HEK293 (cell line): ENCODE data around the gene KBTBD2.

ENCODE experiments used
- CTCF ChIA-PET: fragments of 350-600 bp; formaldehyde crosslinking; extraction: SDS; loops from one replicate; lab custom pipeline; 2021; ENCODE audit warnings: antibody characterized with exemption; lab: Yijun Ruan, JAX
- POLR2A ChIA-PET: fragments of 300-600 bp; formaldehyde crosslinking; extraction: SDS; loops from one replicate; lab custom pipeline; 2020; ENCODE audit warnings: antibody characterized with exemption, inconsistent platforms; lab: Yijun Ruan, JAX
- H3K27ac ChIP-seq: fragments of 200-500 bp; sonication (Bioruptor generic); 2 replicates; pipeline ENCODE4 v1.5.1; 2014; ENCODE audit warnings: low read depth, low read length, control low read depth, inconsistent platforms; ENCODE audit errors: extremely low read depth
- H3K36me3 ChIP-seq, 2 experiments: fragments of 200-500 bp in 1 of 2; sonication (Bioruptor generic) in 1 of 2; 1 replicate in 1 of 2; 2 replicates in 1 of 2; pipeline ENCODE4 v1.5.1; 2014 to 2017; ENCODE audit warnings: inconsistent platforms in 2 of 2, low read length in 2 of 2; ENCODE audit not compliant: control insufficient read depth in 2 of 2, insufficient read depth in 1 of 2
- H3K4me1 ChIP-seq: fragments of 200-500 bp; sonication (Bioruptor generic); 2 replicates; pipeline ENCODE4 v1.5.1; 2014; ENCODE audit warnings: mild to moderate bottlenecking, low read length, inconsistent platforms; ENCODE audit not compliant: control insufficient read depth, insufficient read depth
- H3K4me3 ChIP-seq: 2 replicates; pipeline ENCODE4 v1.5.1; 2011; ENCODE audit warnings: low read depth, mild to moderate bottlenecking, control low read depth, low read length, moderate library complexity
- H3K9me3 ChIP-seq: fragments of 200-500 bp; sonication (Bioruptor generic); 2 replicates; pipeline ENCODE4 v1.5.1; 2014; ENCODE audit warnings: low read depth, low read length, inconsistent platforms; ENCODE audit not compliant: control insufficient read depth, insufficient read depth
- GLI4 ChIP-seq: fragments of 450-650 bp; formaldehyde crosslinking; IDR thresholded peaks from 2 replicates; pipeline ENCODE4 v1.5.1; 2016; ENCODE audit warnings: missing biosample characterization, missing genetic modification characterization
- SALL2 ChIP-seq: fragments of 450-650 bp; formaldehyde crosslinking; IDR thresholded peaks from 2 replicates; pipeline ENCODE4 v1.5.0; 2017; ENCODE audit warnings: missing biosample characterization, mild to moderate bottlenecking, missing genetic modification characterization, borderline replicate concordance
- SP7 ChIP-seq: fragments of 450-650 bp; formaldehyde crosslinking; IDR thresholded peaks from 2 replicates; pipeline ENCODE4 v1.5.1; 2016; ENCODE audit warnings: missing biosample characterization, missing genetic modification characterization
- TCF7L2 ChIP-seq: IDR thresholded peaks from 2 replicates; pipeline ENCODE4 v1.6.1; 2011; ENCODE audit warnings: low read depth, mild to moderate bottlenecking, inconsistent platforms, low read length, moderate library complexity, borderline replicate concordance
- WT1 ChIP-seq: fragments of 450-650 bp; formaldehyde crosslinking; IDR thresholded peaks from 2 replicates; pipeline ENCODE4 v1.5.1; 2016; ENCODE audit warnings: missing biosample characterization, missing genetic modification characterization
- ZBTB17 ChIP-seq: fragments of 450-650 bp; formaldehyde crosslinking; IDR thresholded peaks from 2 replicates; pipeline ENCODE4 v1.5.1; 2016; ENCODE audit warnings: missing biosample characterization, missing genetic modification characterization
- ZBTB48 ChIP-seq: fragments of 450-650 bp; formaldehyde crosslinking; IDR thresholded peaks from 2 replicates; pipeline ENCODE4 v1.5.1; 2016; ENCODE audit warnings: missing biosample characterization, missing genetic modification characterization
- ZBTB7A ChIP-seq: fragments of 450-650 bp; formaldehyde crosslinking; IDR thresholded peaks from 2 replicates; pipeline ENCODE4 v1.5.1; 2016; ENCODE audit warnings: low read depth, missing biosample characterization, missing genetic modification characterization
- ZNF184 ChIP-seq: fragments of 450-650 bp; IDR thresholded peaks from 2 replicates; pipeline ENCODE4 v1.5.1; 2018; ENCODE audit warnings: missing biosample characterization, mild to moderate bottlenecking, missing genetic modification characterization
- ZNF248 ChIP-seq: fragments of 450-650 bp; formaldehyde crosslinking; IDR thresholded peaks from 2 replicates; pipeline ENCODE4 v1.5.1; 2017; ENCODE audit warnings: missing biosample characterization, missing genetic modification characterization
- ZNF292 ChIP-seq: fragments of 450-650 bp; formaldehyde crosslinking; IDR thresholded peaks from 2 replicates; pipeline ENCODE4 v1.5.1; 2016; ENCODE audit warnings: low read depth, missing biosample characterization, missing genetic modification characterization, borderline replicate concordance
- ZNF324 ChIP-seq: fragments of 450-650 bp; formaldehyde crosslinking; IDR thresholded peaks from 2 replicates; pipeline ENCODE4 v1.5.1; 2016; ENCODE audit warnings: missing biosample characterization, missing genetic modification characterization
- ZNF501 ChIP-seq: fragments of 450-650 bp; formaldehyde crosslinking; IDR thresholded peaks from 2 replicates; pipeline ENCODE4 v1.5.1; 2016; ENCODE audit warnings: missing biosample characterization, missing genetic modification characterization
- ZNF560 ChIP-seq: fragments of 450-650 bp; formaldehyde crosslinking; IDR thresholded peaks from 2 replicates; pipeline ENCODE4 v1.5.1; 2017; ENCODE audit warnings: missing biosample characterization, missing genetic modification characterization, borderline replicate concordance
- ZNF561 ChIP-seq: fragments of 450-650 bp; IDR thresholded peaks from 2 replicates; pipeline ENCODE4 v1.5.1; 2018; ENCODE audit warnings: missing biosample characterization, missing genetic modification characterization, borderline replicate concordance
- ZNF629 ChIP-seq: fragments of 450-650 bp; formaldehyde crosslinking; IDR thresholded peaks from 2 replicates; pipeline ENCODE4 v1.5.1; 2017; ENCODE audit warnings: missing biosample characterization, missing genetic modification characterization
- ZNF677 ChIP-seq: fragments of 450-650 bp; IDR thresholded peaks from 2 replicates; pipeline ENCODE4 v1.5.0; 2018; ENCODE audit warnings: missing biosample characterization, mild to moderate bottlenecking, missing genetic modification characterization, moderate library complexity
- TF ChIP-seq, protein P1 (sequence below): fragments of 450-650 bp; formaldehyde crosslinking; IDR thresholded peaks from 2 replicates; pipeline ENCODE4 v1.5.1; 2016; ENCODE audit warnings: missing biosample characterization, missing genetic modification characterization
- TF ChIP-seq, protein P2 (sequence below): fragments of 450-650 bp; formaldehyde crosslinking; IDR thresholded peaks from 2 replicates; pipeline ENCODE4 v1.5.1; 2016; ENCODE audit warnings: missing biosample characterization, missing genetic modification characterization
- TF ChIP-seq, protein P3 (sequence below): fragments of 450-650 bp; formaldehyde crosslinking; IDR thresholded peaks from 2 replicates; pipeline ENCODE4 v1.5.1; 2016; ENCODE audit warnings: missing biosample characterization, missing genetic modification characterization
- TF ChIP-seq, protein P4 (sequence below): fragments of 450-650 bp; formaldehyde crosslinking; IDR thresholded peaks from 2 replicates; pipeline ENCODE4 v1.5.1; 2016; ENCODE audit warnings: missing biosample characterization, missing genetic modification characterization
- TF ChIP-seq, protein P5 (sequence below): fragments of 450-650 bp; formaldehyde crosslinking; IDR thresholded peaks from 2 replicates; pipeline ENCODE4 v1.5.1; 2016; ENCODE audit warnings: missing biosample characterization, missing genetic modification characterization
- TF ChIP-seq, protein P6 (sequence below): fragments of 450-650 bp; formaldehyde crosslinking; IDR thresholded peaks from 2 replicates; pipeline ENCODE4 v1.5.1; 2016; ENCODE audit warnings: missing biosample characterization, missing genetic modification characterization

KBTBD2 gene

DNA sequence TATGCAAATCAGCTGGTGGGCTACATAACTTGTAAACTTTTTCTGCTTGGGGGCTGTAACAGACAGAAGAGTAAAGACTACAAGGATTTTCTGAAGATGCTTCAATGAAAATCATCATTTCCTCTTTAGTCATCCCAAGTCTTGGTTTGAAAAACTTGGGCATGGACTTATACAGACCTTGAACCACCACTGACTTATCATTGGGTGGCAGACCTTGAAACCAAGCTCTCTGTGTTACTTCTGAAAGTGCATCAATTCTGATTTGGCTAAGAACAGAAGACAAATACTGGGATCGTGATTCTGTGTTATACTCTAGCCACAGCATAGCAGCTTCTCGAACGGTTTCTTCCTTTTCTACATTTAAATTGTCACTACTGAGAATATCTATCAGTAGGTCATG, 21.3 kb downstream of the KBTBD2 start:
- POLR2A ChIA-PET, result no interaction called here
- no peak overlapping the region for H3K27ac ChIP-seq
- H3K4me3 ChIP-seq, result no peak overlapping the region
- CTCF ChIA-PET, result interaction anchor here (2.7 kb wide), 1 partner anchor 24 kb away, joined by 10 read pairs; no protein-coding TSS in a partner anchor
- no peaks in the 10 kb centered on the region for H3K4me1 ChIP-seq
- peaks cover 26 to 66% of the 10 kb centered on the region in 2 experiments for H3K36me3 ChIP-seq
- no peaks in the 10 kb centered on the region for H3K9me3 ChIP-seq
- TF ChIP-seq SP7 (no peak), ZNF248 (no peak), ZNF324 (tag by site-specific recombination) (no peak), ZBTB17 (tag by site-specific recombination) (no peak), ZNF677 (tag by site-specific recombination) (no peak), ZNF292 (no peak), ZBTB48 (tag by site-specific recombination) (no peak), SALL2 (tag by site-specific recombination) (no peak), TCF7L2 (no peak)
- TF ChIP-seq, protein P1, sequence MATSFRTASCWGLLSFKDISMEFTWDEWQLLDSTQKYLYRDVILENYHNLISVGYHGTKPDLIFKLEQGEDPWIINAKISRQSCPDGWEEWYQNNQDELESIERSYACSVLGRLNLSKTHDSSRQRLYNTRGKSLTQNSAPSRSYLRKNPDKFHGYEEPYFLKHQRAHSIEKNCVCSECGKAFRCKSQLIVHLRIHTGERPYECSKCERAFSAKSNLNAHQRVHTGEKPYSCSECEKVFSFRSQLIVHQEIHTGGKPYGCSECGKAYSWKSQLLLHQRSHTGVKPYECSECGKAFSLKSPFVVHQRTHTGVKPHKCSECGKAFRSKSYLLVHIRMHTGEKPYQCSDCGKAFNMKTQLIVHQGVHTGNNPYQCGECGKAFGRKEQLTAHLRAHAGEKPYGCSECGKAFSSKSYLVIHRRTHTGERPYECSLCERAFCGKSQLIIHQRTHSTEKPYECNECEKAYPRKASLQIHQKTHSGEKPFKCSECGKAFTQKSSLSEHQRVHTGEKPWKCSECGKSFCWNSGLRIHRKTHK (tag by site-specific recombination), result no peak

DNA sequence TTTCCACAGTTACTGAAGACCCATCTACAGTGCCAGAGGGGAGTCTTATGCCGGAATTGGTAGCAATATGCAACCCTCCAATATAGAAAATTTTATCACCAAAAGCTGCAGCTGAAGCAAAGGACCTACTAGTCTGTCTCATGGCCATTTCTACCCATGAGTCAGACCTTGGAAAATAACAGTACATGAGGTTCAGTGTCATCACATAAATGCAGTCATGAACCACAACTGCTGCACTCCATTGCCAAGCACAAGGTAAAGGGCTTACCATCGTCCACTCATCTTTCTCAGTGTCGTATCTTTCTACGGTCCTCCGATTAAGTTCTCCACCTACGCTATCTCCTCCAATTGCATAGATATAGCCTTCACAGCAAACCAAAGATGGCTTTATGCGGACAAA, 21.8 kb downstream of the KBTBD2 start:
- CTCF ChIA-PET, result interaction anchor here (2.7 kb wide), 1 partner anchor 23 kb away, joined by 10 read pairs; no protein-coding TSS in a partner anchor
- Histone ChIP-seq H3K27ac (no peak overlapping the region), H3K9me3 (no peaks in the 10 kb centered on the region), H3K36me3 (peaks cover 24 to 62% of the 10 kb centered on the region in 2 experiments), H3K4me3 (no peak overlapping the region), H3K4me1 (no peaks in the 10 kb centered on the region)
- no peak for TF ChIP-seq ZNF561 (tag by site-specific recombination)
- TF ChIP-seq, protein P2, sequence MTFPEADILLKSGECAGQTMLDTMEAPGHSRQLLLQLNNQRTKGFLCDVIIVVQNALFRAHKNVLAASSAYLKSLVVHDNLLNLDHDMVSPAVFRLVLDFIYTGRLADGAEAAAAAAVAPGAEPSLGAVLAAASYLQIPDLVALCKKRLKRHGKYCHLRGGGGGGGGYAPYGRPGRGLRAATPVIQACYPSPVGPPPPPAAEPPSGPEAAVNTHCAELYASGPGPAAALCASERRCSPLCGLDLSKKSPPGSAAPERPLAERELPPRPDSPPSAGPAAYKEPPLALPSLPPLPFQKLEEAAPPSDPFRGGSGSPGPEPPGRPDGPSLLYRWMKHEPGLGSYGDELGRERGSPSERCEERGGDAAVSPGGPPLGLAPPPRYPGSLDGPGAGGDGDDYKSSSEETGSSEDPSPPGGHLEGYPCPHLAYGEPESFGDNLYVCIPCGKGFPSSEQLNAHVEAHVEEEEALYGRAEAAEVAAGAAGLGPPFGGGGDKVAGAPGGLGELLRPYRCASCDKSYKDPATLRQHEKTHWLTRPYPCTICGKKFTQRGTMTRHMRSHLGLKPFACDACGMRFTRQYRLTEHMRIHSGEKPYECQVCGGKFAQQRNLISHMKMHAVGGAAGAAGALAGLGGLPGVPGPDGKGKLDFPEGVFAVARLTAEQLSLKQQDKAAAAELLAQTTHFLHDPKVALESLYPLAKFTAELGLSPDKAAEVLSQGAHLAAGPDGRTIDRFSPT (tag by site-specific recombination), result no peak
- POLR2A ChIA-PET, result no interaction called here

DNA sequence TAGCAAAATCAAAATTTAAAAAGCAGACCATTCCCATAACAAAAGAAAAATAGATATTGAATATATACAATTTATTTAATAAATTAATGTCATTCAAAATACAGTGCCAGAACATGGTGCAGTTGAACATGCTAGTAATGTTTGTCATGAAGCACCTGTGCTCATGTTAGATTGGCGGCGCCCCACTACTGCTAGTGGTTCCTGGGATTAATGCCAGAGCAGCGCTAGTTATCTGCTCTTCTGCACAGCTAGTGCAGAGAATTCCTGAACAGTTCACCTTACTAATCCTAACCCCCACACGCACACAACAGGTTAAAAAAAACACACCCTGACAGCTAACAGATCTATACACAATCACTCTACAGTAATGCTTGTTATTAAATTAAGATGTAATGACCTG, 23.4 kb downstream of the KBTBD2 start:
- POLR2A ChIA-PET, result no interaction called here
- peaks cover 9 to 51% of the 10 kb centered on the region in 2 experiments for H3K36me3 ChIP-seq
- no peak overlapping the region for H3K4me3 ChIP-seq
- no peak overlapping the region for H3K27ac ChIP-seq
- no peaks in the 10 kb centered on the region for H3K4me1 ChIP-seq
- H3K9me3 ChIP-seq, result no peaks in the 10 kb centered on the region
- CTCF ChIA-PET, result interaction anchor here (0.9 to 3.2 kb wide), 2 partner anchors 8 to 22 kb away, joined by 3 to 26 read pairs; no protein-coding TSS in a partner anchor
- TF ChIP-seq ZNF184 (tag by site-specific recombination), result no peak
- TF ChIP-seq ZNF501 (tag by site-specific recombination), result no peak
- TF ChIP-seq, protein P3, sequence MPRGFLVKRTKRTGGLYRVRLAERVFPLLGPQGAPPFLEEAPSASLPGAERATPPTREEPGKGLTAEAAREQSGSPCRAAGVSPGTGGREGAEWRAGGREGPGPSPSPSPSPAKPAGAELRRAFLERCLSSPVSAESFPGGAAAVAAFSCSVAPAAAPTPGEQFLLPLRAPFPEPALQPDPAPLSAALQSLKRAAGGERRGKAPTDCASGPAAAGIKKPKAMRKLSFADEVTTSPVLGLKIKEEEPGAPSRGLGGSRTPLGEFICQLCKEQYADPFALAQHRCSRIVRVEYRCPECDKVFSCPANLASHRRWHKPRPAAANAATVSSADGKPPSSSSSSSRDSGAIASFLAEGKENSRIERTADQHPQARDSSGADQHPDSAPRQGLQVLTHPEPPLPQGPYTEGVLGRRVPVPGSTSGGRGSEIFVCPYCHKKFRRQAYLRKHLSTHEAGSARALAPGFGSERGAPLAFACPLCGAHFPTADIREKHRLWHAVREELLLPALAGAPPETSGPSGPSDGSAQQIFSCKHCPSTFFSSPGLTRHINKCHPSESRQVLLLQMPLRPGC (tag by site-specific recombination), result no peak
- TF ChIP-seq, protein P4, sequence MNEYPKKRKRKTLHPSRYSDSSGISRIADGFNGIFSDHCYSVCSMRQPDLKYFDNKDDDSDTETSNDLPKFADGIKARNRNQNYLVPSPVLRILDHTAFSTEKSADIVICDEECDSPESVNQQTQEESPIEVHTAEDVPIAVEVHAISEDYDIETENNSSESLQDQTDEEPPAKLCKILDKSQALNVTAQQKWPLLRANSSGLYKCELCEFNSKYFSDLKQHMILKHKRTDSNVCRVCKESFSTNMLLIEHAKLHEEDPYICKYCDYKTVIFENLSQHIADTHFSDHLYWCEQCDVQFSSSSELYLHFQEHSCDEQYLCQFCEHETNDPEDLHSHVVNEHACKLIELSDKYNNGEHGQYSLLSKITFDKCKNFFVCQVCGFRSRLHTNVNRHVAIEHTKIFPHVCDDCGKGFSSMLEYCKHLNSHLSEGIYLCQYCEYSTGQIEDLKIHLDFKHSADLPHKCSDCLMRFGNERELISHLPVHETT (tag by site-specific recombination), result no peak
- no peak for TF ChIP-seq ZNF629
- TF ChIP-seq, protein P5, sequence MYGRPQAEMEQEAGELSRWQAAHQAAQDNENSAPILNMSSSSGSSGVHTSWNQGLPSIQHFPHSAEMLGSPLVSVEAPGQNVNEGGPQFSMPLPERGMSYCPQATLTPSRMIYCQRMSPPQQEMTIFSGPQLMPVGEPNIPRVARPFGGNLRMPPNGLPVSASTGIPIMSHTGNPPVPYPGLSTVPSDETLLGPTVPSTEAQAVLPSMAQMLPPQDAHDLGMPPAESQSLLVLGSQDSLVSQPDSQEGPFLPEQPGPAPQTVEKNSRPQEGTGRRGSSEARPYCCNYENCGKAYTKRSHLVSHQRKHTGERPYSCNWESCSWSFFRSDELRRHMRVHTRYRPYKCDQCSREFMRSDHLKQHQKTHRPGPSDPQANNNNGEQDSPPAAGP, result no peak
- TF ChIP-seq ZBTB7A (tag by site-specific recombination), result no peak
- TF ChIP-seq GLI4 (tag by site-specific recombination), result no peak
- TF ChIP-seq WT1 (tag by site-specific recombination), result no peak
- no peak for TF ChIP-seq ZNF560 (tag by site-specific recombination)
- TF ChIP-seq, protein P6, sequence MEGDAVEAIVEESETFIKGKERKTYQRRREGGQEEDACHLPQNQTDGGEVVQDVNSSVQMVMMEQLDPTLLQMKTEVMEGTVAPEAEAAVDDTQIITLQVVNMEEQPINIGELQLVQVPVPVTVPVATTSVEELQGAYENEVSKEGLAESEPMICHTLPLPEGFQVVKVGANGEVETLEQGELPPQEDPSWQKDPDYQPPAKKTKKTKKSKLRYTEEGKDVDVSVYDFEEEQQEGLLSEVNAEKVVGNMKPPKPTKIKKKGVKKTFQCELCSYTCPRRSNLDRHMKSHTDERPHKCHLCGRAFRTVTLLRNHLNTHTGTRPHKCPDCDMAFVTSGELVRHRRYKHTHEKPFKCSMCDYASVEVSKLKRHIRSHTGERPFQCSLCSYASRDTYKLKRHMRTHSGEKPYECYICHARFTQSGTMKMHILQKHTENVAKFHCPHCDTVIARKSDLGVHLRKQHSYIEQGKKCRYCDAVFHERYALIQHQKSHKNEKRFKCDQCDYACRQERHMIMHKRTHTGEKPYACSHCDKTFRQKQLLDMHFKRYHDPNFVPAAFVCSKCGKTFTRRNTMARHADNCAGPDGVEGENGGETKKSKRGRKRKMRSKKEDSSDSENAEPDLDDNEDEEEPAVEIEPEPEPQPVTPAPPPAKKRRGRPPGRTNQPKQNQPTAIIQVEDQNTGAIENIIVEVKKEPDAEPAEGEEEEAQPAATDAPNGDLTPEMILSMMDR (tag by site-specific recombination), result no peak
